GM06990 (cell line): Measurements from ENCODE around the gene TSC22D1.

ENCODE experiments used
- DNase-seq: peaks from one replicate; pipeline ENCODE4 v3.0.0-alpha.2; 2011; ENCODE audit not compliant: insufficient read length; ENCODE audit errors: extremely low read depth
- H3K27me3 ChIP-seq: replicated peaks from 2 replicates; pipeline ENCODE4 v1.6.0; 2011; ENCODE audit warnings: low read length; ENCODE audit not compliant: control insufficient read depth, insufficient read depth
- H3K36me3 ChIP-seq: 2 replicates; pipeline ENCODE4 v1.5.1; 2011; ENCODE audit warnings: low read length; ENCODE audit not compliant: control insufficient read depth, insufficient read depth
- H3K4me3 ChIP-seq: replicated peaks from 2 replicates; pipeline ENCODE4 v1.5.1; 2011; ENCODE audit warnings: low read depth, mild to moderate bottlenecking, control low read depth, low read length
- TF ChIP-seq, protein P1 (sequence below): IDR thresholded peaks from 2 replicates; pipeline ENCODE4 v1.5.1; 2011; ENCODE audit warnings: low read length, control low read depth, mild to moderate bottlenecking, inconsistent platforms; ENCODE audit not compliant: insufficient read depth, poor library complexity, severe bottlenecking

Gene TSC22D1

DNA sequence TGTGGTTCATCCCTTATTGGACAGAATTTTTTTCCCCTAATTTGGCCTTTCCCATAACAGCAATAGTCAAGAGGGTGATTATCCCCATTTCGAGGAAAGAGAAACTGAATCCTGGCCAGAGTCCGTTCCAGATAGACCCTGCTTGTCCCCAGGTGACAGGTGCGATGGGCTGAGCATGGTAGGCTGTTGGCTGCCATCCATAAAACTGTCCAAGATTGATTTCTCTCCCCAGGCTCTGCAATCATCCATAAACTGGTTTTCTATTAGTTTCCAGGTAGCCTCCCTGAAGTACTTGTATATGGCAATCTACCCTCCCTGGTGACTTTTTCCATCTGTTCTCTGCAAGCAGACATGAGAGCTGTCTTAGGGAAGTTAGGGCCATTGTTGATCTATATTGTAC is 177.1 kb downstream of the TSC22D1 start:
- DNase-seq: no peak
- Histone ChIP-seq H3K4me3 (no peak overlapping the region), H3K27me3 (no peaks in the 10 kb centered on the region; the same call in 1 of the 2 replicates), H3K36me3 (no peaks in the 10 kb centered on the region)
- TF ChIP-seq, protein P1, sequence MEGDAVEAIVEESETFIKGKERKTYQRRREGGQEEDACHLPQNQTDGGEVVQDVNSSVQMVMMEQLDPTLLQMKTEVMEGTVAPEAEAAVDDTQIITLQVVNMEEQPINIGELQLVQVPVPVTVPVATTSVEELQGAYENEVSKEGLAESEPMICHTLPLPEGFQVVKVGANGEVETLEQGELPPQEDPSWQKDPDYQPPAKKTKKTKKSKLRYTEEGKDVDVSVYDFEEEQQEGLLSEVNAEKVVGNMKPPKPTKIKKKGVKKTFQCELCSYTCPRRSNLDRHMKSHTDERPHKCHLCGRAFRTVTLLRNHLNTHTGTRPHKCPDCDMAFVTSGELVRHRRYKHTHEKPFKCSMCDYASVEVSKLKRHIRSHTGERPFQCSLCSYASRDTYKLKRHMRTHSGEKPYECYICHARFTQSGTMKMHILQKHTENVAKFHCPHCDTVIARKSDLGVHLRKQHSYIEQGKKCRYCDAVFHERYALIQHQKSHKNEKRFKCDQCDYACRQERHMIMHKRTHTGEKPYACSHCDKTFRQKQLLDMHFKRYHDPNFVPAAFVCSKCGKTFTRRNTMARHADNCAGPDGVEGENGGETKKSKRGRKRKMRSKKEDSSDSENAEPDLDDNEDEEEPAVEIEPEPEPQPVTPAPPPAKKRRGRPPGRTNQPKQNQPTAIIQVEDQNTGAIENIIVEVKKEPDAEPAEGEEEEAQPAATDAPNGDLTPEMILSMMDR: no peak

DNA sequence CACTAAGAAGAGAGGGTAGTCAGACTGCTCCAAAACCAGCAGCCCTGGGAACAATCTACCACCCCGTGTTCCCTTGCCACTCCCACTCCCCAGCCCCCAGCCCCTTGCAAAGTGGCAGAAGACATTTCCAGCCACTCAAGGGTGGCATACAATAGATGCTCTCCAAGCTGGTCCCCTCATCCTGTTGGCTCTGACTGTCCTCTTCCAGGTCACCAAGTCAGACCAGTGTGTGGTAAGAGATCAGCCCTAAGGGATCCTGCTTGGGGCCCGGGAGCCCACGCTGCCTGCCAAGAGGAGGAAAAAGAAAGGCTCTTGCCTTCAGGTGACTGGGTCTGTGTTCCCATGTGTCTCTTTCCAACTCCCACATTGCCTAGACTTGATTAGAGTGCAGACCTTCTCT is 177.5 kb downstream of the TSC22D1 start:
- Histone ChIP-seq H3K4me3 (no peak overlapping the region), H3K36me3 (no peaks in the 10 kb centered on the region), H3K27me3 (no peaks in the 10 kb centered on the region; the same call in 1 of the 2 replicates)
- TF ChIP-seq, protein P1: no peak
- DNase-seq: no peak

DNA sequence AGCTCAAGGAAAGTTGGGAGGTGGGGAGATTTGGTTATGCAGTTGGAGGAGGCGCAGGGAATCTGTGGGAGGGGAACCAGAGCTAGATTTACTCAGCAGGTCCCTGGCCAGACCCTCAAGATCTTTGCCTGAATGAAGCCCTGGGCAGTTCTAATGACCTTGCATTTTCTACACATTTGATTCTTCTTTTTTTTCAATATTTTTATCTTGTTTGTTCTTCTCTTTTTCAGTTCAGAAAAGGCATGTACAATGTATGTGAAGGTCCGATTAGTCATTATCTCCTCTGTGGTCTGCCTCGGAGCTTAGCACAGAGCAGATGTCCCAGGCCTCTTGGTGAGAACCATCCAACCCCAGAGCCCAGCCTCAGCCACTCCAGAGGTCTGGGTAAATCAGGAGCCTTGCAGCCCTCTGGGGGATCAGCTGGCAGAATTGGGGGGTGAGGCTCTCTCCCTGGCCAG is 178.3 kb downstream of the TSC22D1 start:
- H3K27me3 ChIP-seq: no peaks in the 10 kb centered on the region; the same call in 1 of the 2 replicates
- no peaks in the 10 kb centered on the region for H3K36me3 ChIP-seq
- DNase-seq: no peak
- TF ChIP-seq, protein P1: no peak
- H3K4me3 ChIP-seq: no peak overlapping the region

GRCh38 chr13:44396701-44397580 is 179.2 kb downstream of the TSC22D1 start:
- no peak overlapping the region for H3K4me3 ChIP-seq
- no peak for DNase-seq
- H3K36me3 ChIP-seq: no peaks in the 10 kb centered on the region
- TF ChIP-seq, protein P1: no peak
- no peaks in the 10 kb centered on the region; the same call in 1 of the 2 replicates for H3K27me3 ChIP-seq

- DNase-seq: no peak
- Histone ChIP-seq H3K4me3 (no peak overlapping the region), H3K27me3 (no peaks in the 10 kb centered on the region; the same call in 1 of the 2 replicates), H3K36me3 (no peaks in the 10 kb centered on the region)
- TF ChIP-seq, protein P1: no peak
These were observed 180.0 kb downstream of the TSC22D1 start for GRCh38 chr13:44395976-44396694.
